OCI-LY7 (cell line): Measurements from ENCODE around the gene MEST. TPM values are rescaled to one million over a fixed set of nuclear protein-coding genes. Genes with fewer than 3 reads are reported as not detected.
"Not testable (repeated sequence)": the region's sequence is repeated elsewhere in the genome, so short reads cannot be mapped to it uniquely, and the experiment has no call there.

ENCODE experiments used
- BruUV-seq: library from RNA; stranded (reverse); fragments of 400-500 nt; replicated peaks from 2 replicates; lab custom pipeline; 2021; lab: Mats Ljungman, UMichigan
- CTCF ChIA-PET: fragments of 300-600 bp; sonication (Branson Sonifier 250); formaldehyde crosslinking; loops from one replicate; lab custom pipeline; 2022; ENCODE audit warnings: antibody characterized with exemption; ENCODE audit not compliant: unreplicated experiment; lab: Charles Lee
- POLR2A ChIA-PET: fragments of 300-600 bp; sonication (Branson Sonifier 250); formaldehyde crosslinking; loops from one replicate; lab custom pipeline; 2022; ENCODE audit warnings: antibody characterized with exemption; lab: Charles Lee
- DNase-seq: peaks from one replicate; pipeline ENCODE4 v3.0.0-alpha.2; 2015; ENCODE audit warnings: low spot score
- H2AFZ ChIP-seq: fragments of 200-600 bp; sonication (generic), shearing (Covaris generic); 2 replicates; pipeline ENCODE4 v1.6.1; 2014; ENCODE audit warnings: mild to moderate bottlenecking, antibody characterized with exemption, low read length, moderate library complexity
- H3K27ac ChIP-seq: fragments of 200-600 bp; sonication (generic); 2 replicates; pipeline ENCODE4 v1.5.1; 2014; ENCODE audit warnings: mixed run types, low read depth, mild to moderate bottlenecking, moderate library complexity, low read length, inconsistent platforms; ENCODE audit not compliant: poor library complexity, severe bottlenecking
- H3K36me3 ChIP-seq: fragments of 200-600 bp; sonication (generic); 2 replicates; pipeline ENCODE4 v1.6.1; 2014; ENCODE audit warnings: mild to moderate bottlenecking, antibody characterized with exemption, low read length, moderate library complexity, mixed read lengths; ENCODE audit not compliant: insufficient read depth
- H3K4me1 ChIP-seq: fragments of 200-600 bp; sonication (generic); 2 replicates; pipeline ENCODE4 v1.5.1; 2014; ENCODE audit warnings: mild to moderate bottlenecking, low read length; ENCODE audit not compliant: insufficient read depth, poor library complexity, severe bottlenecking
- H3K4me2 ChIP-seq: fragments of 200-600 bp; sonication (generic); 2 replicates; pipeline ENCODE4 v1.6.1; 2014; ENCODE audit warnings: mild to moderate bottlenecking, low read length
- H3K4me3 ChIP-seq: fragments of 200-600 bp; sonication (generic); 2 replicates; pipeline ENCODE4 v1.5.1; 2014; ENCODE audit warnings: mild to moderate bottlenecking, low read depth, low read length; ENCODE audit not compliant: poor library complexity, severe bottlenecking
- H3K79me2 ChIP-seq: fragments of 200-600 bp; sonication (generic); 2 replicates; pipeline ENCODE4 v1.6.1; 2016; ENCODE audit warnings: low read depth, mild to moderate bottlenecking, low read length, moderate library complexity, mixed read lengths; ENCODE audit not compliant: insufficient read depth
- H3K9me2 ChIP-seq: fragments of 200-600 bp; sonication (generic); 2 replicates; pipeline ENCODE4 v1.6.1; 2016; ENCODE audit warnings: mild to moderate bottlenecking, low read length, mixed read lengths; ENCODE audit not compliant: insufficient read depth
- H3K9me3 ChIP-seq: fragments of 200-600 bp; sonication (generic); 2 replicates; pipeline ENCODE4 v1.6.1; 2014; ENCODE audit warnings: mild to moderate bottlenecking, mixed run types, low read length, mixed read lengths
- H4K20me1 ChIP-seq: fragments of 200-600 bp; sonication (generic); 2 replicates; pipeline ENCODE4 v1.6.1; 2014; ENCODE audit warnings: mild to moderate bottlenecking, antibody characterized with exemption, low read length, moderate library complexity, mixed read lengths; ENCODE audit not compliant: insufficient read depth
- CTCF ChIP-seq: fragments of 200-600 bp; sonication (generic); conservative IDR thresholded peaks from 2 replicates; pipeline ENCODE4 v1.5.1; 2014; ENCODE audit warnings: mild to moderate bottlenecking, antibody characterized with exemption, low read length, moderate library complexity, mixed read lengths
- EZH2phosphoT487 ChIP-seq: fragments of 200-600 bp; sonication (generic); IDR thresholded peaks from 2 replicates; pipeline ENCODE4 v1.6.1; 2018; ENCODE audit warnings: low read depth, borderline replicate concordance, mild to moderate bottlenecking, mixed run types, antibody characterized with exemption, low read length, moderate library complexity, mixed read lengths
- intact Hi-C: fragments of 100-400 bp; cut with micrococcal nuclease; formaldehyde crosslinking; loops from one replicate; pipeline ENCODE4 v1.10.0; 2022; ENCODE audit not compliant: unreplicated experiment
- total RNA-seq, 2 experiments: library from RNA; depleted of rRNA in 1 of 2; stranded (reverse); fragments of >200 nt in 1 of 2; shearing (Covaris generic) in 1 of 2; gene quantifications; 2 replicates each; pipeline ENCODE4 v1.2.3, GENCODE V29; 2014 to 2022

The MEST gene
- total RNA-seq, 2 experiments from 2014 or later, result 1.5 to 5.2 TPM

GRCh38 chr7:130515315-130516040 lies 23.6 kb downstream of the MEST start:
- H3K9me3 ChIP-seq, result no peaks in the 10 kb centered on the region
- TF ChIP-seq CTCF (no peak), EZH2phosphoT487 (no peak)
- H3K9me2 ChIP-seq, result no peaks in the 10 kb centered on the region
- intact Hi-C loops, result no loop called here
- DNase-seq, result no peak
- CTCF ChIA-PET, result interaction anchor here (0.6 kb wide), 1 partner anchor 175 kb away, joined by 5 read pairs; no protein-coding TSS in a partner anchor
- H3K79me2 ChIP-seq, result no peaks in the 10 kb centered on the region
- H3K4me3 ChIP-seq, result no peak overlapping the region
- H3K4me1 ChIP-seq, result no peaks in the 10 kb centered on the region
- no peak overlapping the region for H2AFZ ChIP-seq
- H3K4me2 ChIP-seq, result no peak overlapping the region
- no peaks in the 10 kb centered on the region for H3K36me3 ChIP-seq
- H4K20me1 ChIP-seq, result no peaks in the 10 kb centered on the region
- BruUV-seq, result no TSS peak
- H3K27ac ChIP-seq, result no peak overlapping the region
- POLR2A ChIA-PET, result interaction anchor here (0.6 kb wide), 1 partner anchor 106 kb away, joined by 3 read pairs; no protein-coding TSS in a partner anchor

GRCh38 chr7:130521258-130521951 lies 29.5 kb downstream of the MEST start:
- no peak overlapping the region for H3K4me3 ChIP-seq
- H2AFZ ChIP-seq, result no peak overlapping the region
- H3K4me2 ChIP-seq, result no peak overlapping the region
- H3K9me2 ChIP-seq, result no peaks in the 10 kb centered on the region
- no TSS peak for BruUV-seq
- H3K36me3 ChIP-seq, result no peaks in the 10 kb centered on the region
- no peaks in the 10 kb centered on the region for H4K20me1 ChIP-seq
- DNase-seq, result no peak
- no peak for TF ChIP-seq EZH2phosphoT487
- TF ChIP-seq CTCF, result no peak
- no peaks in the 10 kb centered on the region for H3K4me1 ChIP-seq
- H3K9me3 ChIP-seq, result no peaks in the 10 kb centered on the region
- intact Hi-C loops, result no loop called here
- H3K79me2 ChIP-seq, result no peaks in the 10 kb centered on the region
- ChIA-PET CTCF (no interaction called here), POLR2A (no interaction called here)
- no peak overlapping the region for H3K27ac ChIP-seq

- H3K9me3 ChIP-seq, POLR2A ChIA-PET, H4K20me1 ChIP-seq, intact Hi-C loops, H2AFZ ChIP-seq, H3K4me2 ChIP-seq, H3K36me3 ChIP-seq, H3K27ac ChIP-seq, H3K9me2 ChIP-seq, DNase-seq, H3K4me3 ChIP-seq, H3K79me2 ChIP-seq, H3K4me1 ChIP-seq, CTCF ChIA-PET, BruUV-seq: not testable (repeated sequence)
Observed at GRCh38 chr7:130523519-130524125, 31.7 kb downstream of the MEST start.
